ENCODE data around the gene DCAF12.

- TF ChIP-seq CTCF (conservative IDR thresholded peaks at IDR 0.05; ENCODE audit: low read length): no peak
- TF ChIP-seq EZH2phosphoT487 (IDR thresholded peaks at IDR 0.05; ENCODE audit: borderline replicate concordance): no peak
These were observed 23.7 kb downstream of the DCAF12 start for GRCh38 chr9:34102796-34103195.
